Left forelimb (tissue), 1 donor: ENCODE measurements around the gene ALDH1A2.
"Not testable (repeated sequence)": the region's sequence is repeated elsewhere in the genome, so short reads cannot be mapped to it uniquely, and the experiment has no call there.

Experiments
- DNase-seq: peaks from one replicate; pipeline ENCODE4 v3.0.0-alpha.2; 2018; ENCODE audit warnings: low spot score

The ALDH1A2 gene

DNA sequence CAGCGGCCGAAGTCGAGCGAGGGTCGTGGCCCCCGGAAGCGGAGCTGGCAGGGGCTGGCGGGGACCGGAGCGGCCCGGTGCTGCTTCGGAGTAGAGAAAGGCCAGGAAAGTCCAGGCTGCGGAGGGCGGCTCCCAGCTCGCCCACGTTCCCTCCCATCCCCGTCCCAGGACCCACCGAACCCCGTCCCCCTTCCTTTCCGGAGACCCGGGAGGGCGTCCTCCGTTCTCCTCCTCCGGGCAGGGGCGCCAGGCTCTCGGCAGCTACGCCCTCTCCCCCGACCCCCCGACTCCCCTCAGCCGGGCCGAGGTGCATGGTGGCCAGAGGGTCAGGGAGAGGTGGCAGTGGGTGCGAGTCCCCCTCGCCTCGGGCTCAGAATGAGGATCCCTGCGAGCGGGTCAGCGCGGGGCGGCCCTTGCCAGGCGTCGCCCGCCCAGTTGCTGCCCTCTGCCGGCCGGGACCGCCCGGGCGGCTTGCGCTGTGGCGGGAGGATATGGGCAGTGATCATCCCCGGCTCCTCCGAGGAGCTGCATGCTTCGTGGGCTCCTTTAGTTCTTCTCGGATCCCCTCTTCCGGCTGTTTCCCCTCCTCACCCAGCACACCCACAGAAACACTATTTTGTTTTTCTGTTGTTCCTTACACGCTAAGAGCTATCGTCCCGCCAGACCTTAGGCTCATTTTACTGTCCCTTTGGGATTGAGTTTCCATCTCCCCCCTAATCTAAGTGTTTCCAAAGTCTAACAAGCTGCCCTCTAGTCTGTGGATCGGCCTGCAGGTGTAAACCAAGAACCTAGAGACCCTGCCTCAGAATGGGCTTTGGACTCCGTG lies 744 bp upstream of the ALDH1A2 start:
- peak; percentile 86 for DNase-seq

DNA sequence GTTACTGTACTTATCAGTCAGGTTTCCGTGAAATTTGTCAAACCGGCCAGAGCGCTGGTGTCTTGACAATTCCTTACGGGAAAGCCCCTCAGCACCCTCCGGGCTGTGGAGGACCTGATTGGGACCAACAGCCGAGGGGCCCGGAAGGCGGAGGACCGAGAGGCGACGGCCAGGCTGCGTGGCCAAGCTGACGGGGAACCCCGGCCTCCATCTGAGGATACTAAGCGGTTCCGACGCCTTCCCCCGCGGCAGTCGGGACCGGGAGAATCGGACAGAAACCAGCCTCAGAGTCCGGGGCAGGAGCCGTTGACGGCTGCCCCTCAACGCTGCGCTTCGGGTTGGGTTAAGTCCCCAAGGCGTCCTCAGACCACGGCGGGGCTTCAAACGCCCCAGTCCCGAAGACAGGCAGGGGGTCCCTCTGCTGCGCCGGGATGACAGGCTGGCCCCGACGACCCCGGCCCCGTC lies 499 bp downstream of the ALDH1A2 start:
- peak; percentile 73 for DNase-seq

DNA sequence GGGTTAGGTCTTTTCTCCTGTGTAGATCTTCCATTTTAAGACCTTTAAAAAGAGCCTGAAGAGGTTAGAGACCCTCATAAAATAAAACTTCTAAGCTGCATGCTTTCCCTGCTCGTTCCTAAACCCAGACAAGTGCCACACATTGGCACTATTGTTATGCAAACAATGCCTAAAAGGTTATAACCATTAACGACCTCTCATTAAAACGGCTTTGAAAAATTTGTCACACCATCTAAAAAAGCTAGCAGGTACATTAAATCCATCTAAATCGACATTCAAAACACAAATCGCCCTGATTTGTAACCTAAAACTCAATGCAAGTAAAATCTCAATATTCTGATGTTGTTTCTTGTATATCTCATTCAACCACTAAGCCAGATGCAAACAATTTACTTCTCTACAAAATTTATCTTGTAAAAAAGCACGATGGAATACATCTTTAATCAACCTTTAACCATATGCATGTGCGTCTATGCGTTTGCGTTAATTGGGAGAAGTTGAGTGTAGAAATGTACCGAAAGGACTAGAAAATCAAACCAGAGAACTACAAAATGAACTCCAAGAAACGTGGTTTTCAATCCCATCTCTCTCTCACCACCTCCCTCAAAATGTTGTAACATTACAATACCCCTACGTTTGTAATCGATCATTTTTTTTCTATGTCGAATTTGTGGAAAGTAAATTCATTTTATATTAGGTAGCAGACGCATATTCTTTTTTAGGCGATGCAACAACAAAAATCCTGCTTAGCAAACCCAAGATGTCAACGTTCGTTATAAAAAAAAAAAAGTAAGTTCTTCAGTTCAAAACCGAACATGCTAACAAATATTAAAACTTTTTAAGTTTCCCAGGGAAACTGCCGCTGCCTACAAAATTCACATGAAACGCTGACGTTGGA lies 1.2 kb downstream of the ALDH1A2 start:
- DNase-seq = no peak

DNA sequence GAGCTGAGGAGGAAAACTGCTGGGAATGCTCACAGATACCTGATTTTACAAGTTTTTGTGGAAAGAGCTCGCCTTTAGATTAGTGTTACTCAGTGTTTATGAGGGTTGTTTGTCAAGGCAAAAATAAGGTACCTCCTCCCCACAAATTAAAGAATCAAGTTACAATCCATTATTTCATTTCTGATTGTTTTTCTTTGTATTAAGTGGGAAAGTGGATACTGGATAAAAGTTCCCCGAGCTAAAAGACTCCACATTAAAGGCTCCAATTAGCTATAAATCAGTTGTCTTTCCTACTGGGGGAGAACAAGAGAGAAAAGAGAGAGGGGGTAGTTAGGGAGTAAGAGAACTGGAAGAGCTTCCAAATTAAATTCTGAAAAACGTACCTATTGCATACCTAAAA lies 1.9 kb downstream of the ALDH1A2 start:
- no peak for DNase-seq

DNA sequence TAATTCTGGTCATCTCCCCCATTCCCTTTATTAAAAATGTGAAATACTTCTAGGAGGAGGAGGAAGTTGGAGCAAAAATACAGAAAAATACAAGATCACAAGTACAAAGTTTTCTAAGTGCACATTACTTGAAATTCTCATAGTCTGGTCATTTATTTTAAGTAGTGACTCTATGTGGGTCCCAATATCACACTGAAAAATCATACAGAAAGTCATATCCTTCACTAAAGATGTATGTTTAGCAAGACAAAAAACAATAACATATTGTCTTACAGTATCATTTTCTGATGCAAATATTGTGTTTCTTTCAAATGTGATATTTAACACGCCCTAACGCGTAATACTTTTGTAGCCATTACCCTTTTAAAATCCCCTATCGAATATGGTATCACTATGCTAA lies 2.5 kb downstream of the ALDH1A2 start:
- no peak for DNase-seq

DNA sequence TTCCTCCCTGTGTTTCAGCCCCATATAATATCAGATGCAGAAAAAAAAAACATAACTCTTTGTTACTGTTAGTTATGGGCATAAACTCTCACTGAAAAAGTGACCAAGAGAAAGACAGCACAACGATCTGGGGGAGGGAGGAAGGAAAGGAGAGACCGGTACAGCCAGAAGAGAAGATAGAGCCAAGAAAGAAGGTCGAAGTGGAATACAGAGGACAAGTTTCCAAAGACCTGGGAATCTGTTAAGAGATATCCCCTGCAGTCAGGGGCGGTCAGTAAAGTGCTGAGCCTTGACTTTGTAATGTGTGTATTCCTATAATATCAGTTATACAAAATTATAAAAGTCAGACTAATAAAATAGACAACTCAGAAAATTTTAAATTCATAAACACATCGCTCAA lies 3.3 kb downstream of the ALDH1A2 start:
- DNase-seq = no peak

DNA sequence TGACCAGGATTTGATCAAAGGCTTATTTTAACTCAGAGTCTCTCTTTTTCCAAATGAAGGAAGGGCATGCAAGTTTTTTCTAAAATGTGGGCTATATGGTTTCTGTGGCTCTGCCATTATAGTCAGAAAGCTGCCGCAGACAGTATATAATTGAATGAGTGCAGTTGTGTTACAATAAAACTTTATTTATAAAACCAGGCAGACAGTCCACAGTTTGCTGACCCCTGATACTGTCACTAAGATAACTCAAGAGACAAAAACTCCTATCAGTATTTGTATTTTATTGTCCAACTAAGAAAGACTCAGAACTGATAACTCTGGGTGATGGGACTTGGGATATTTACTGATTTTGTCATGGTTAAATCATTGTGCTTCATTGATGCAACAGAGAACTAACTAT lies 4.9 kb downstream of the ALDH1A2 start:
- no peak for DNase-seq

DNA sequence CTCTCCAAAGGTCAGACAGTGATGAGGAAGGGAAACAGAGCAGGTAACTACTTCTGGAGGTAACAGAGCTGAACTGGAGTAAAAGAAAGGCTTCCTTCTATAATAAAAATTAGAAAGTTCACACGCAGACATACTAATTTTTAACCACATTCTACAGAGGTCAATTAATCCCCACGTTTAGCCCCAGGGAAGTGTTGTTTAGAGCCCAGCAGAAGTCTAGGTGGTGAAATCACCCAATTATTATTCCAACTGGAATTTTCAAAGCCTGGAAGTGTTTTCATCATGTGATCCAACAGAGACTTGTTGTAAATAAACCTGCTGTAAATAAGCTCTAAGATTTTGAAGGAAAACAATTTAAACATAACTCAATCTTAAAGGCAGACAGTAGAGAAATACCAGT lies 6.8 kb downstream of the ALDH1A2 start:
- no peak for DNase-seq

DNA sequence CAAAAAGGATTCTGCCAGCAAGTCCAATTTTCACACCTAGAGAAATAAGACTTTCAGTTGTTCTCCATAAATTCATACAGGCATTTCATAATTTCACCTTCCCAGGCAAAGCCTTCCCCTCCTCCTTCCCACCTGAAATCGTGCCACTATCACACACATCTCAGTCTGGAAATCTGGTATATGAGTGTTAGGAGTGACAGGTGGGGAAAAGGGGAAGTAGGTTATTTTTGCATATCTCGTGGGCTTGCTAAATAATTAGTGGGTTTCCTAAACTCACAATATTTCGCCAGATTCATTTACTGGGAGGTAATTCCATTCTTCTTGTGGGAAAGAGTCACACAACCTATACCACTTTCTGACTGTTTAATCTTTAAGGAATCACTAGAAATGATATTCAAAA lies 7.4 kb downstream of the ALDH1A2 start:
- no peak for DNase-seq

DNA sequence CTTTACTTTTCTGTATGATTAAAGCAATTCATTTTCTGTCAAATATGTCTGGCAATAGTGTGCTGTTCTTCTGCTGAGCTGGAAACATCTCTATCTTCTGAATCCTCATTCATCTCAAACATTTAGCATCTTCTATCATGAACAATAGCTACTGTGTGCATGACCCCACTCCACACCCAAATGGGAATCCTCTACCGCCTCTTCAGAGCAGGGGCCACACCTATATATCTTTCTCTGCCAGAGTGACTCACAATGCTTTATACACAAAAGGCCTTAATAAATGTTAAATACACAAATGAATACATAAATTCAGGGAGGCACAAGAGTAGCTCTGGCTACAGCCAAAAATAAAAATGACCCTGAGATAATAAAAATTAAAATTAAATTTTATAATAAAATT lies 8.0 kb downstream of the ALDH1A2 start:
- no peak for DNase-seq

DNA sequence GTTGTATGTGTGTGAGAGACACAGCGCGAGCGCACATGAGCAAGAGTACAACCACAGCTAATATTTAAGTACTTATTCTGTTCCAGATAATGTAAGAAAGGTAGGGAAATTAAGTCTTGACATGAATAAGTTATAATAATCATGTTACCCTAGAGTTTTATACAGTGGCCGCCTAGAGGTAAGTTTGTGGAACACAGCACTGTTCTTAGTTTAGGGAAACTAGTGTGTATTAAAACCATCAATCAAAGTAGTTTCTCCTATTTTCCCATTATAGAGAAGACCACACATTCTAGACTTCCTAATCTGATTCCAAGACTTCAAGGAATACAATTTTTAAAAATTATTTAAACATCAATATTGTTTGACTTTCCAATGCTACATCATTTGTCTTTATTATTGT lies 9.5 kb downstream of the ALDH1A2 start:
- no peak for DNase-seq

DNA sequence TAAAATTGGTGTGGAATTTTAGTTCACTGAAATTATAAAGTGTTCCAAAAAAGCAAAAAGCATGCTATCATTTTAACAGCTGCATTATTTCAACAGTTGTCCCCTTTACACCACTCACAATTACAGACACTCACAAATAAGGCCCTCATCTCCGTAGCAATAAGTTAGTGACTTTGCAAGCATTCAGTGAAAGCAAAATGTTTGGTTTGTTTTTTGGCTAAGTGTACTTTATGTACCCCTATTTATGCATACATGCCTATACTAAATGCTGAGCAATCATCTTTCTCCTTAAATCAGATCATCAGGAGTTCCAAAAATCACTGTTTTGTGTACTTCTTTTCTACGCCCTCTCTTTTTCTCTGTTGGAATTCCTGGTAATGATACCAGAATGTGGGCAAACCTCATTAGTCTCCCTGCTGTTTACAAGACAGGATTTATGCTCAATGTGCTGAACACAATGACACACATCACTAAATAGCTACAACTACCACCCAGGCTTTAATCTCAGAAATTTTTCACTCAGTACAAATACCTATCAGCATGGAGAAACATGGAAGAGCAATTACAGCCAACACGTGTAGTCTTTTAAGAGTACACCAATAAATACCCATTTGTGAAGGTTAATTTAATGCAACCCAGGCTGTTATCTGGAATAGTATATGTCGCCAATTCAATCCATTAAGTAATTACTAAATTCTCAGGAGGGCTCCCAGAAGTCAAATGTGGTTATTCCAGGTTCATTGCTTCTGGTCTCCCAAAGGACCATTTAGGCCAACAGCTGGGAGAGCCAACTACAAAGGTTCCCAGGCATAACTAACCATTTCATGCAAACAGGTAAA lies 12.0 kb downstream of the ALDH1A2 start:
- no peak for DNase-seq

DNA sequence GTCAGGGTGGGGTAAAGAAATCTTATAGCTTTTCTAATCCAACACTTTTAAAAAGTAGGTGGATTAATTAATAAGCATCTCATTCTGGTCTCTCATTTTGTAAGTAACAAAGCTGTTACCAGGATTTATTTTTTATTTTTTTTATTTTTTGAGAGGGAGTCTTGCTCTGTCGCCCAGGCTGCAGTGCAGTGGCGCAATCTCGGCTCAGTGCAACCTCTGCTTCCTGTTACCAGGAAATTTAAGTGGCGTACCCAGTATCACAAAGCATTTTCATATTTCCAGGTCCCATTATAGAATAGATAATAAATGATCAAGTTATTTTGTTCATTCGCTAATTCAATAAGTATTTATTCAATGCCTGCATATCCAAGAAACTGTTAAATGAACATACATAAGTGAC lies 13.2 kb downstream of the ALDH1A2 start:
- DNase-seq = no peak

DNA sequence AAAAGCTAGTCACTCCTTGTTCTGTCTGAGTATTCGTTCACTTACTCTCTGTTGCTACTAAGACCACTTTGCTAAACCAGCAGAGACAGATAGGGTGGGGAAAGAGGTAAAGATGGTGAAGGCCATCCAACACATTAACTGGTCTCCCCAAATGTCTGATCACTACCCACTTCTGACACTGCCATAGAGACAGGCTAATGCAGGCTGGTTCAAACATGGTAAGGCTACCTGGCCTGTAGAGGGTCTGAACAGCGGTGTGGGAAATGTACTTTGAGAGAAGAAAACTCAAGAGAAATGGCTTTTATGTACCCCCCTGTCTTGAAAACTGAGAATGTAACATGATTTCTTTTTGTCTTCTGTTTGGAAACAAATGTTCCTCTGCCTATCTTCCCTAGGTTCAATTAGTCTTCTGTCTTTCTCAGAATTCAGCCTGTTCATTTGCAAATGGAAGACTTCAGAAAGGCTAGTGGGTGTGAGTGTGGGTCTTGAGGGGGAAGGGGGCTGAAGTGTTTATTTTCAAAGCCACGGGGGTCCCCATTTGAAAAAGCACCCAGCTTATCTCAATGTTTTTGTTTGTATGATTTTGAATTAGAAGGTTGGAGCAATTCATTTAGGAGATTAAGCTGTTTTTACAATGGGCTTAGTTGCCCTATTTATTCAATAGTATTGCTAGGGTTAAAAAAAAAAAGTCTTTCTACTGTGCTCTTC lies 15.8 kb downstream of the ALDH1A2 start:
- DNase-seq = no peak

DNA sequence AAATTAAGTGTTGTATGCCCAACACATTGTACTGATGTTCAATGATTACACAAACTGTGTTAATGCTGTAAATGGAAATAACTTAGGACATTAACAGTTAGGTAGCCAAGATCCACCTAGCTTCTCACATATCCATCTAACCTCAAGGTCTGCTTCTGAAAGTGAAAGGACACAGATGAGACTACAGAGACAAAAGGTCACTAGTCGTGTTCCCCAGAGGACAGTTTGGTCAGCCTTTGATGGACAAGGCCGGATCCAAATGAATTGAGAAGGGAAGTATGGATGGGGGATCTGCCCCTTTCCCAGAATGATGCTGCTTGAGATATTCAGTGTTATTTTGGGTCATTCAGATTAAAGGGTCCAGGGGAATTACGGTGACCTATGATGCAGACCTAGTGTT lies 17.2 kb downstream of the ALDH1A2 start:
- DNase-seq = no peak

DNA sequence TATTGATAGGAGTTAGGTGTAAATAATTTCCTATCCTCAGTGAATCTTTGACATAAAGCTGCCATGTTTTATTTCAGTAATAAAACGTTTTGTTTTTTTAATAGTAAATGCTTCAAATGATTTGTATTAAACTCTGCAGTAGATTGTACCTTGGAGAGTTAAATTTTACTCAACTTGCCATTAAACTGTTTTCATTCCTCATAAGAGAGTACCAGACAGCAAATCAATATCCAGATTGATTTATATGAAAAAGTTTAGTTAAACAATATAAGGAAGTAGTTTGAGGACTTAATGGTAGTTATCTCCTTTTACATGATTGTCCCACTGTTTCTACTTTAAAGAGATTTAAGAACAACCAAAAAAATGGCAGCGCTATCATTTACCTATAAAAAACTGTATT lies 18.4 kb downstream of the ALDH1A2 start:
- no peak for DNase-seq

DNA sequence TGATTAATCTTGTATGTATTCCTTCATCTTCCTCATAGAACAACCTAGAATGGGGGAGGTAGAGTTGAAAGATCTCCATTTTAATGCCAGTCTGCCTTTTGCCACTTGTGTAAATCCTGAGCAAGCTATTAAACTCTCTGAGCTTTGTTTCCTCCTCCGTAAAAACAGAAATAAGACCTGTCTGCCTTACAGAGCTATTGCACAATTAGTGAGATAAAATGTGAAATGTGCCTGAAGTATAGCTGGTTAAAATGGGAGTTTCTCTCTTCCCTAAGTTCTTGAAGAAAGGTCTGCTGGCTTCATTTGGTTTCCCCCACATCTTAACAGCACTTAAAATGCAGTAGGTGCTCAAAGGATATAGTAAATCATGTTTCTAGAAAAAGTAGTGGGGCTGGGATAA lies 19.0 kb downstream of the ALDH1A2 start:
- DNase-seq = no peak

DNA sequence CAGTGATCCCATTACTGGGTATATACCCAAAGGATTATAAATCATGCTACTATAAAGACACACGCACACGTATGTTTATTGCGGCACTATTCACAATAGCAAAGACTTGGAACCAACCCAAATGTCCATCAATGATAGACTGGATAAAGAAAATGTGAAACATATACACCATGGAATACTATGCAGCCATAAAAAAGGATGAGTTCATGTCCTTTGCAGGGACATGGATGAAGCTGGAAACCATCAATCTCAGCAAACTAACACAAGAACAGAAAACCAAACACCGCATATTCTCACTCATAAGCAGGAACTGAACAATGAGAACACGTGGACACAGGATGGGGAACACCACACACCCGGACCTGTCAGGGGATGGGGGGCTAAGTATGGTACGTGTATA lies 20.1 kb downstream of the ALDH1A2 start:
- DNase-seq = not testable (repeated sequence)

DNA sequence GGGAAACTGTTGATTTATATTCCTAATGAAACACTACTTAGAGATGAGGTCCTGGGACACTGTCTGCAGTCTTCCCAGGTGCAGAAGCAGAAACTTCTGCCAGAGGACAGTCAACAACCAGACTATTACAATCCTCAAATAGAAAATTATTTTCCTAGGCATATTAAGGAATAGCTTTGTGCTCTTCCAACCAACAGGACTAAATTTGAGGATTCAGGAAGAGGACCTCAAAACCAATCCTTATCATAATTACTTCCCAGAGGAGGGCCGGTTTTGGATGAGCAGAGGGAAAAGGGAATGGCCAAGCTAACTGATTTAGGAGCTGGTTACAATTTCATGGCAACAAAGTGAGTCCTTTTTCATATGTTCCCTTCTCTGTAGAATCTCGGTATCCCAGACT lies 21.0 kb downstream of the ALDH1A2 start:
- DNase-seq = no peak

DNA sequence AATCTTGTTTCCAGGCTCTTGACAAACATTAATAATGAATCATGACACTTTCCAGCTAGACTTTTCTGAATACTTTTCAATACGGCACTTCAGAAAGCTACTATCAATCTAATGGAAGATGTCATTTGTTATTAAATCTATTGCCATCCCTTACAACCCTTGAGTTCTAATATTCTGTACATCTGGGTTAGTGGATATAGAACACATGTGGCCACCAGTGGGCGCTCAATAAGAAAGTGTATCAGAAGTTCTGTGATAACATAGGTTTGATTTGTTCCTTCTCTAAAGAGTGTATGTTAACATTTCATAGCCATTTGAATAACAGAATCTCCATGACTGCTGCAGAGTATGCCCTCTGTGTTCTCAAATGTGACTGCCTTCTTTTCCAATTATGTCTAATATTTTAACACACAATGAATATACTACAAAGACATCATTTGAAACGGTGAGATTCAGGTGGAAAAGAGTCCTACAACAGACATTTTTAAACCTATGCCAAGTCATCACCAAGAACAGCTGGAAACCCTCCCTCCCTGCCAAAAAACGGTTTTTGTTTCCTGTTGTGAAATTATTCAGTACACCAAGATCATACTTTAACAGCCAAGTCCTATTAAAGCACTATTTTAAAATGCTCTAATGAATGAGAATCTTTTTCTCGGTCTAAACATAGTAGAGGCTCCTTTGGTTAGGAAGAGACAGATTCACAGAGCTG lies 22.2 kb downstream of the ALDH1A2 start:
- DNase-seq = no peak

DNA sequence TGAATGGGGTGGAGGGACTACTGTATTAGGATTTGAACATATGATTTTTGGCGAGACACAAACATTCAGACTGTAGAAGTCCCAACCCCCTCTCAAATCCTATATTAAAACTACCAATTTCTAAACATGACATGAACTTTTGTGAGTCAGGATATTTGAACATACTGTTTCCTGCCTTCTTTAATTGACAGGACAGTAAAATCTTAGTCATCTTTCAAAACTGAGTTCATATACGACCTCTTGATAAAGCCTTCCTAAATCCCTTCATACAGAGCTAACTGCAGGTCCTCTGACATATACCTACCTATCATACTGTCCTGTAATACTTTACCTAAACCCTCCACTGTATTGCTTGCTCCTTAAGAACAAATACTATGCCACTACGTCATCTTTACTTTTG lies 23.5 kb downstream of the ALDH1A2 start:
- no peak for DNase-seq
